GM21529 (cell line): ENCODE results near the gene FSTL4.

Experiments used
- ATAC-seq: cut with Tn5 transposase; IDR thresholded peaks from one replicate; pipeline ENCODE4 v1.9.1; 2021; ENCODE audit not compliant: unreplicated experiment

The FSTL4 gene

GRCh38 chr5:133433641-133434040, 178.7 kb downstream of the FSTL4 start:
- no peak for ATAC-seq

DNA sequence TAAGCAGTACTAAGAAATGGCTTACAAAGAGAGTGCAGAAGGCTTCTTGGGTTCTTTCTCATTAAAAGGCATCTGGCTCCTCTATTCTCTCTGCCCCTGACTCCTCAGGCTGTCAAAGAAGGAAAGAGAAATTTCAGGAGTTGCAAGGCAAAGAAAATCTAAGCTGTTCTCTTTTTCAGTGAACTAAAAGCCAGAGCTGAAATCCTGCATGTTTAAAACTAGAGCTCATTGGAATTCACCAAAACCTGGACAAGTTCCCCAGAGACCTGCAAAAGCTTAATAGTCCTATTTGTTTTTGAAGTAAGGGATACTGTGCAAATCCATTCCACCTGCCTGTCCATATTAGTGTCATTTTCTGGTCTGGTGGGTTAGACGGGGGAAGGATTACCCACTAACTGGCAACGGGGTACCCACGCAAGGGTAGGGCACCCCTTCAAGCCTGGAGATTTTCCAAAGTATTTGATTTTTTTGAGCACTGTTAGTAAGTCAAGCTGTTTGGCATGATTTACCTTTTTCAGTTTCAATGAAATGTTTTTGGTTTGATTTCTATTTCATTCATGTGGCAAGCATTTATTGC, 179.3 kb downstream of the FSTL4 start:
- ATAC-seq, result no peak

DNA sequence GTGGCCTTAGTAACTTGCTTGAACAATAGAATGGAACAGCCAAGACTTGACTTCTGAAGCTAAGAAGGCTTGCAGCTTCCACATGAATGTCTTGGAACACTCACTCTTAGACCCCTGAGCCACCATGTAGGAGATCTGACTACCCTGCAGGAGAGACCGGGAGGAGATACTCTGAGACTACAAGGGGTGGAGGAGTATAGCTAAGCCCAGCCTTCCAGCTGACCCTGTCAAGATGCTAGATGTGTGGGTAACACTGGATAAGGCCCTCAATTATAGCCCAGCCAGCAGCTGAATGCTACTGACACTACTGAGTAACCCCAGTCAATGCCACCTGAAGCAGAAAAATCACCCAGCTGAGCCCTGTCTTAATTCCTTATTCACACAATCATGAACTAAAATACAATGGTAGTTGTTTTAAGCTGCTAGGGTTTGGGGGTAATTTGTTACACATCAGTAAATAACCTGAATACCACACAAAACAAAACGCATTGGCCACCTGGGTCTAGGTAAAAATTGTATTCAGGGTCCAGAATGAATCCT, 180.9 kb downstream of the FSTL4 start:
- no peak for ATAC-seq

- no peak for ATAC-seq
Observed at GRCh38 chr5:133430095-133430494, 182.2 kb downstream of the FSTL4 start.

GRCh38 chr5:133429046-133429445, 183.3 kb downstream of the FSTL4 start:
- no peak for ATAC-seq

- no peak for ATAC-seq
Observed at GRCh38 chr5:133428072-133428660, 184.2 kb downstream of the FSTL4 start.

DNA sequence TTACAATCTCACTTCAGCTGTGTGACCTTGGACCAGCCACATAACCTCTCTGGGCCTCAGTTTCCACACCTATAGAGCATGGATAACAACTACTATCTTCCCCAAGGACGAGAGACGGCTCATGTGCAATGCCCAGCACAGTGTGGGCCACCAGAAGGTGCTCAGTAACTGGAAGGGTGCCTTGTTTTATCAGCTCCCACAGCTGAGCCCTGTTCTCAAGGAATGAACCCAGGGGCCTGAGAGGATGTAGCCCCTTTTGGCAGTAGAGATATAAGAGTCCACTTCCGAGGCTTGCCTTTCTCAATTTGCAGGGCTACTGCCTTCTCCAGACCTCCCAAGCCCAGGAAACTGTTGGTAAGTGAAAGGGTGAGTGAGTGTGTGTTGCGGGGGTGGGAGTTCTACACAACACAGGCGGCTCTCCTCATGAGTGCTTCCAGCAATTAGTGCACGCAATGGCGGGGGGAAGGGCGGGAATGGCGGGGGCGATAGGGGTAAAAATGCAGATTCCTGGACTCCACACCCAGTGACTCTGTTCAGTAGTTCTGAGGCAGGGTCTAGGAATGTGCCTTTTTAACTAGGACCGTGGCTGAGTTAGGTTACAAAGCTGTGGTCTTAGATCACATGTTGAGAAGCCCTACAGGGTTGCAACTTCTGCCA, 185.1 kb downstream of the FSTL4 start:
- no peak for ATAC-seq

- no peak for ATAC-seq
Observed at GRCh38 chr5:133426264-133426663, 186.1 kb downstream of the FSTL4 start.

- ATAC-seq, result no peak
Observed at GRCh38 chr5:133425764-133426163, 186.6 kb downstream of the FSTL4 start.

- ATAC-seq, result no peak
Observed at GRCh38 chr5:133425222-133425621, 187.1 kb downstream of the FSTL4 start.

GRCh38 chr5:133423618-133424282, 188.6 kb downstream of the FSTL4 start:
- peak; percentile 64 for ATAC-seq

GRCh38 chr5:133423011-133423617, 189.2 kb downstream of the FSTL4 start:
- ATAC-seq, result no peak

DNA sequence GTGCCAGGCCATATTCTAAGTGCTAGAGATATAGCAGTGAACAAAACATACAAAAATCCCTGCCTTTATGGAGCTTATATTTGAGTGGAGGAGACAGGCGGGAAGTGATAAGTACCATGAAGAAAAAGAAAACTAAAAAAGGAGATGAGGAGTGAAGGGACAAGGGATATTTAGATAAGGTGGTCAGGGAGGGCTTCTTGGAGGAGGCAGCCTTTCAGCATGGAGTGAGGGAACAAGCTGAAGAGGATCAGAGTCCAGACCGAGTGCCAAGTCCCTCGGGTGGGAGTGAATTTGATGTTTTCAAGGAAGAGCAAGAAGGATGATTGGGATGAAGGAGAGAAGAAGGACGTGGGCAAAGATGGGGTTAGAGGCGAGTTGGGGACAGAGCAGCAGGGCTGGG, 190.5 kb downstream of the FSTL4 start:
- no peak for ATAC-seq

GRCh38 chr5:133421394-133421793, 190.9 kb downstream of the FSTL4 start:
- ATAC-seq, result no peak

DNA sequence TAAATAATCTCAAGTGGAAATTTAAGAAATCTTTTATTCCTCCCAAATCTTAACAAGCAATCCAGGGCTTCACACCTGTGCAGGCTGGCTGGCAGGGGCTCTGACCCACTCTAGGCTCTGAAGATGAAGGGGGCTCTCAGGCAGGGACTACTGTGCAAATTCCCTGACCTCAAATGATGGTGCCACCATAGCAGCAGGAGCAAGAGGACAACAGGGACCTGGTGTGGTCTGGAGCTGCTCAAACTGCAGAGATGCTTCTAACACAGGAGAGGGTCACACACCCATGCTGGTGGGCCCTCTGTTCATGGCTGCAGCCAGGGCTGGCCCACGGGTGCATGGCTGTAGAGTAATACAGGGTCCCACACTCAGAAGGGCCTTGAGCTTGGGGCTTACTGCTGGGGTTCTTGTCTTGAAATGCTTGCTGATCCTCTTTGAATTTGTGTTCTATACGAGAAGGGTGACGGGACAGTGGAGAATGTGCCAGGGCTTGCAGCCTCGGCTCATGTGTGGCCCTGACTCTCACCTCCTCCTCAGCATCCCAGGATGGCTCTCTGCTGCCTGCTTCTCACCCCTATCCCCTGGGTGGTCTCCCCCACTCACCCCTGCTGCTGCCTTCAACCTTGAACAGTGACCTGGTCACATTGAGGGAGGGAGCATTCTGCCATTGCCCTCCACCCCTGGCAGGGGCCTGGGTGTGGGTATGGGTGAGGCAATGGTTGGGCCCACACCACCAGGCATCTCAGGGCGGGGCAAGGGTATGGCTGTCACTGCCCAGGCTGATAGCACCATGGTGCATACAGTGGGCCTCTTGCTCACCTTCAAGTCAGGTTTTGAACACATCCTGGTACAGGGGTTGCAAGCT, 191.7 kb downstream of the FSTL4 start:
- ATAC-seq, result no peak

DNA sequence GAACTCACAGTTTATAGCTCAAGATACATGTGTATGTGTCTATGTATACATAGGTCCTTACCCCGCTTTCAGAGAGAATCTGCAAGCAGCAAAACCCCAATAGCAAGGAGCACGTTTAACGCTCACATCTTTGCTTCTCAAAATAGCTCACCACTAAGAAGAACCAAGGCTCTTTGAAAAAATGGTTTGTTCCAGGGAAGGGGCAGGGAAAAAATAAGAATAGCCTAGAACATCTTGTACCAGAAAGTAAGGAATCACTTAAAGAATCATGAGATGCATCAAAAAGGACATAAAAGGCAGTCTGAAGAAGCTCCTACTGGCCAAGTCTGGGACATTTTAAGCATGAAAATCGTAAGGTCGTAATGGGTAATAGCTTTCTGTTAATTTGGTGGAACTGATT, 196.4 kb downstream of the FSTL4 start:
- no peak for ATAC-seq

GRCh38 chr5:133415506-133415905, 196.8 kb downstream of the FSTL4 start:
- no peak for ATAC-seq

- no peak for ATAC-seq
Observed at GRCh38 chr5:133412661-133413060, 199.7 kb downstream of the FSTL4 start.

- no peak for ATAC-seq
Observed at GRCh38 chr5:133410335-133410828, 202.0 kb downstream of the FSTL4 start.

- no peak for ATAC-seq
Observed at GRCh38 chr5:133409210-133409674, 203.1 kb downstream of the FSTL4 start.
